Endodermal cell (in vitro differentiated cells): ENCODE measurements around the gene STRADA. TPM values are rescaled to one million over a fixed set of nuclear protein-coding genes. Genes with fewer than 3 reads are reported as not detected.

Source experiments
- DNase-seq: peaks from one replicate; pipeline ENCODE4 v3.0.0-alpha.2; 2017
- H3K27ac ChIP-seq: 2 replicates; pipeline ENCODE4 v1.5.1; 2013; ENCODE audit warnings: mild to moderate bottlenecking, low read depth, low read length, moderate library complexity
- H3K27me3 ChIP-seq: 2 replicates; pipeline ENCODE4 v1.6.1; 2013; ENCODE audit warnings: mild to moderate bottlenecking, low read length, moderate library complexity; ENCODE audit not compliant: insufficient read depth, control insufficient read depth, poor library complexity, severe bottlenecking
- H3K36me3 ChIP-seq: 2 replicates; pipeline ENCODE4 v1.7.0; 2013; ENCODE audit warnings: mild to moderate bottlenecking, low read length, moderate library complexity; ENCODE audit not compliant: control insufficient read depth, insufficient read depth
- H3K4me1 ChIP-seq: one replicate; pipeline ENCODE4 v1.7.0; 2013; ENCODE audit warnings: low read length; ENCODE audit not compliant: control insufficient read depth, insufficient read depth
- H3K4me3 ChIP-seq: 2 replicates; pipeline ENCODE4 v1.5.1; 2013; ENCODE audit warnings: mild to moderate bottlenecking, low read length, moderate library complexity
- H3K9ac ChIP-seq: 2 replicates; pipeline ENCODE4 v1.6.1; 2013; ENCODE audit warnings: mild to moderate bottlenecking, low read length, moderate library complexity; ENCODE audit not compliant: poor library complexity, severe bottlenecking; ENCODE audit errors: extremely low read depth
- H3K9me3 ChIP-seq: 2 replicates; pipeline ENCODE4 v1.6.1; 2013; ENCODE audit warnings: mild to moderate bottlenecking, low read length, moderate library complexity; ENCODE audit not compliant: control insufficient read depth
- H3K27ac Mint-ChIP-seq: 2 replicates; pipeline ENCODE4 v1.8.0; 2020; ENCODE audit warnings: mixed read lengths
- H3K27me3 Mint-ChIP-seq: 2 replicates; pipeline ENCODE4 v1.8.0; 2021; ENCODE audit warnings: mild to moderate bottlenecking, mixed read lengths; ENCODE audit not compliant: insufficient read depth
- H3K36me3 Mint-ChIP-seq: 2 replicates; pipeline ENCODE4 v1.8.0; 2020; ENCODE audit warnings: low read depth, mixed read lengths
- H3K4me1 Mint-ChIP-seq: 2 replicates; pipeline ENCODE4 v1.8.0; 2020; ENCODE audit warnings: mixed read lengths
- H3K4me3 Mint-ChIP-seq: 2 replicates; pipeline ENCODE4 v1.8.0; 2020; ENCODE audit warnings: mild to moderate bottlenecking, moderate library complexity, mixed read lengths
- H3K9me3 Mint-ChIP-seq: 2 replicates; pipeline ENCODE4 v1.8.0; 2020; ENCODE audit warnings: mild to moderate bottlenecking, mixed read lengths
- WGBS, 2 experiments: methylation state at CpG; one replicate each; pipeline versions ENCODE4 v1.1.5 to v1.1.7; 2013; ENCODE audit warnings: missing lambda C conversion rate in 2 of 2, mixed read lengths in 1 of 2; ENCODE audit not compliant: insufficient coverage in 1 of 2, insufficient read length in 1 of 2; 5-methylcytosine and 5-hydroxymethylcytosine counted together
- total RNA-seq, 2 donors: library from RNA; stranded (reverse); fragmentation: NEBNext Ultra II Directional in 1 of 2; extraction: Animal tissue kit (Norgen Biotek cat#: 25700) in 1 of 2; gene quantifications; 2 replicates in 1 of 2; 3 replicates in 1 of 2; pipeline ENCODE4 v1.2.1, GENCODE V29; 2021
- TF ChIP-seq, protein P1 (sequence below): fragments of 200-600 bp; sonication (generic); conservative IDR thresholded peaks from 2 replicates; pipeline ENCODE4 v1.5.0; 2021; ENCODE audit warnings: antibody characterized with exemption, mild to moderate bottlenecking

STRADA gene
- total RNA-seq, 2 donors from 2014 or later, result 49.7 to 73.1 TPM

DNA sequence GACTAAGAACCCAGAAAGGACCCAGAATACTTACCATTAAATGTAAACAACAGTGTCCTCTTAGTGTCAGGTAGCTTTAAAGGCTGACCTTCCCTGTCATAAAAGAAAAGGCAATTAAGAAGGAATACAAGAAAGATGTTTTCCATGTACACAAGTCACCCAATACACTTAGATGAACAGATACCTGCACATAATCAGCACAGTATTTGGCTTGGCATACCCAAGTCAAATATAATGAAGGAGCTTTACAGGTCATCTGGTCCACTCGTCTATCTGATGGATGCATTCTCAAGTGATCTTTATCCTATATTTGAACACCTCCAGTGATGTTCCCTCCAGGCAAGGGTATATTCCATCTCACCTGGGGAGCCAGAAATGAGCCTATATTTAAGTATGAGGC lies 11.1 kb upstream of the STRADA start:
- H3K4me3 ChIP-seq, result no peak overlapping the region
- no peaks in the 10 kb centered on the region for H3K9me3 ChIP-seq
- no peak overlapping the region for H3K9ac ChIP-seq
- 89 to 94% methylated on average over 1 of the region's 1 CpG for WGBS, 2 experiments
- Mint-ChIP-seq H3K9me3 (no peaks in the 10 kb centered on the region), H3K4me3 (no peak overlapping the region), H3K36me3 (peaks cover 67% of the 10 kb centered on the region), H3K4me1 (no peaks in the 10 kb centered on the region), H3K27me3 (no peaks in the 10 kb centered on the region), H3K27ac (no peak overlapping the region)
- TF ChIP-seq, protein P1, sequence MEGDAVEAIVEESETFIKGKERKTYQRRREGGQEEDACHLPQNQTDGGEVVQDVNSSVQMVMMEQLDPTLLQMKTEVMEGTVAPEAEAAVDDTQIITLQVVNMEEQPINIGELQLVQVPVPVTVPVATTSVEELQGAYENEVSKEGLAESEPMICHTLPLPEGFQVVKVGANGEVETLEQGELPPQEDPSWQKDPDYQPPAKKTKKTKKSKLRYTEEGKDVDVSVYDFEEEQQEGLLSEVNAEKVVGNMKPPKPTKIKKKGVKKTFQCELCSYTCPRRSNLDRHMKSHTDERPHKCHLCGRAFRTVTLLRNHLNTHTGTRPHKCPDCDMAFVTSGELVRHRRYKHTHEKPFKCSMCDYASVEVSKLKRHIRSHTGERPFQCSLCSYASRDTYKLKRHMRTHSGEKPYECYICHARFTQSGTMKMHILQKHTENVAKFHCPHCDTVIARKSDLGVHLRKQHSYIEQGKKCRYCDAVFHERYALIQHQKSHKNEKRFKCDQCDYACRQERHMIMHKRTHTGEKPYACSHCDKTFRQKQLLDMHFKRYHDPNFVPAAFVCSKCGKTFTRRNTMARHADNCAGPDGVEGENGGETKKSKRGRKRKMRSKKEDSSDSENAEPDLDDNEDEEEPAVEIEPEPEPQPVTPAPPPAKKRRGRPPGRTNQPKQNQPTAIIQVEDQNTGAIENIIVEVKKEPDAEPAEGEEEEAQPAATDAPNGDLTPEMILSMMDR, result no peak
- no peaks in the 10 kb centered on the region for H3K4me1 ChIP-seq
- no peak for DNase-seq
- no peaks in the 10 kb centered on the region for H3K27me3 ChIP-seq
- peaks cover 88% of the 10 kb centered on the region for H3K36me3 ChIP-seq
- H3K27ac ChIP-seq, result no peak overlapping the region

DNA sequence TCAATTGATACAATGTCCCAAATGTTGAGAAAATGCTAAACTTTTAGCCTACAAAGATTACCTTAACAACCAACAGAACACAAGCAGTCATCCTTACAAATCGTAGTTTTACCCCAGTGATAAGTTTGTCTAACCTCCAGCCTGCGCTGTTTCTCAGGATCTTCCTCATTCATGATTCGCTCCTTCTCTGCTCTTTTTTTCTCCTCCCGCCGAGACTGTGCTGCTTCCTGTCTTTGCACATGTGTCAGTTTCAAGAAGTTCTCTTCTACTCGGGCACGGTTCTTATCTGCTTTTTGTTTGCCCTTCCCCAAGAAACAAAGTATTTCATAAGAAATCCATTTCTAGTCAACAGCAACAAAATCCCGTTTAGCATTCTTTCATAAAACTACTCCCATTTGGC lies 10.2 kb upstream of the STRADA start:
- H3K27ac ChIP-seq, result no peak overlapping the region
- Mint-ChIP-seq H3K36me3 (peaks cover 64% of the 10 kb centered on the region), H3K4me3 (no peak overlapping the region), H3K4me1 (no peaks in the 10 kb centered on the region), H3K27me3 (no peaks in the 10 kb centered on the region), H3K9me3 (no peaks in the 10 kb centered on the region), H3K27ac (peak overlapping the region; percentile 9)
- DNase-seq, result no peak
- no peak overlapping the region for H3K4me3 ChIP-seq
- H3K9ac ChIP-seq, result no peak overlapping the region
- TF ChIP-seq, protein P1, result no peak
- H3K36me3 ChIP-seq, result peaks cover 84% of the 10 kb centered on the region
- no peaks in the 10 kb centered on the region for H3K27me3 ChIP-seq
- no peaks in the 10 kb centered on the region for H3K9me3 ChIP-seq
- no peaks in the 10 kb centered on the region for H3K4me1 ChIP-seq
- WGBS, 2 experiments, result 93 to 99% methylated on average over 8 of the region's 8 CpGs

DNA sequence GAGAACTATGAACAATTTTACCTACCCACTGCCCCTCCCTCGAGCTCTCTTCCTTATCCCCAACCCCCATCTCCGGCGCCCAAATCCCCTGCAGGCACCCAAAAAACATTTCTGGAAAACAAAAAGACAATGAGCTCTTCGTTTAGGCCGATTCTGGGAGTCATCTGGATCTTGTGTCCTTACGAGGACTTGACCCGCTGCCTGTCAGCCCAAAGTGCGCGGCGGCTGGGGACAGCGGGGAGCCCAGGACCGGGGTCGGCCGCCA lies 524 bp downstream of the STRADA start:
- peak overlapping the region; percentile 87 for H3K4me3 Mint-ChIP-seq
- peak overlapping the region; percentile 92 for H3K27ac Mint-ChIP-seq
- Histone ChIP-seq H3K4me1 (no peaks in the 10 kb centered on the region), H3K27ac (peak overlapping the region; percentile 96), H3K9ac (peak overlapping the region; percentile 80), H3K36me3 (peaks cover 8% of the 10 kb centered on the region), H3K9me3 (no peaks in the 10 kb centered on the region), H3K27me3 (no peaks in the 10 kb centered on the region), H3K4me3 (peak overlapping the region; percentile 98)
- TF ChIP-seq, protein P1, result no peak
- peaks cover 5% of the 10 kb centered on the region for H3K4me1 Mint-ChIP-seq
- peaks cover 9% of the 10 kb centered on the region for H3K36me3 Mint-ChIP-seq
- 0% methylated on average over 6 to 14 of the region's 14 CpGs for WGBS, 2 experiments
- DNase-seq, result no peak
- H3K9me3 Mint-ChIP-seq, result no peaks in the 10 kb centered on the region
- no peaks in the 10 kb centered on the region for H3K27me3 Mint-ChIP-seq
